Type B pancreatic cell (in vitro differentiated cells): Measurements from ENCODE around the gene ANKS1B. TPM values are rescaled to one million over a fixed set of nuclear protein-coding genes. Genes with fewer than 3 reads are reported as not detected.

Source experiments
- DNase-seq: peaks from one replicate; pipeline ENCODE4 v3.0.0; 2021; ENCODE audit warnings: mixed read lengths; ENCODE audit not compliant: unreplicated experiment; ENCODE audit errors: extremely low spot score
- H3K27ac Mint-ChIP-seq: 2 replicates; pipeline ENCODE4 v1.8.0; 2021; ENCODE audit warnings: mild to moderate bottlenecking, mixed read lengths
- H3K27me3 Mint-ChIP-seq: 2 replicates; pipeline ENCODE4 v1.8.0; 2021; ENCODE audit warnings: mixed read lengths
- H3K36me3 Mint-ChIP-seq: 2 replicates; pipeline ENCODE4 v1.8.0; 2021; ENCODE audit warnings: mixed read lengths
- H3K4me1 Mint-ChIP-seq: one replicate; pipeline ENCODE4 v1.8.0; 2021; ENCODE audit warnings: mixed read lengths; ENCODE audit not compliant: unreplicated experiment
- H3K4me3 Mint-ChIP-seq: 2 replicates; pipeline ENCODE4 v1.8.0; 2021; ENCODE audit warnings: mild to moderate bottlenecking, mixed read lengths
- H3K9me3 Mint-ChIP-seq: 2 replicates; pipeline ENCODE4 v1.8.0; 2021; ENCODE audit warnings: mixed read lengths
- CTCF ChIP-seq: fragments of 200-600 bp; sonication (generic); conservative IDR thresholded peaks from 2 replicates; pipeline ENCODE4 v1.5.0; 2021; ENCODE audit warnings: antibody characterized with exemption, mild to moderate bottlenecking
- total RNA-seq: library from RNA; stranded (reverse); gene quantifications from 2 replicates; pipeline ENCODE4 v1.2.1, GENCODE V29; 2021; ENCODE audit warnings: low replicate concordance

ANKS1B gene
- total RNA-seq, 1 donor from 2014 or later = 4.7 TPM

GRCh38 chr12:98999559-98999958, 985.2 kb downstream of the ANKS1B start:
- Mint-ChIP-seq H3K27me3 (peaks cover 4% of the 10 kb centered on the region), H3K9me3 (no peaks in the 10 kb centered on the region), H3K27ac (no peak overlapping the region), H3K36me3 (no peaks in the 10 kb centered on the region), H3K4me3 (no peak overlapping the region), H3K4me1 (no peaks in the 10 kb centered on the region)
- no peak for DNase-seq
- TF ChIP-seq CTCF = no peak

GRCh38 chr12:98998697-98999299, 985.9 kb downstream of the ANKS1B start:
- Mint-ChIP-seq H3K4me3 (no peak overlapping the region), H3K36me3 (no peaks in the 10 kb centered on the region), H3K4me1 (no peaks in the 10 kb centered on the region), H3K27me3 (peaks cover 4% of the 10 kb centered on the region), H3K9me3 (no peaks in the 10 kb centered on the region), H3K27ac (no peak overlapping the region)
- DNase-seq = no peak
- peak; percentile 89 for TF ChIP-seq CTCF

GRCh38 chr12:98997899-98998298, 986.8 kb downstream of the ANKS1B start:
- H3K36me3 Mint-ChIP-seq = no peaks in the 10 kb centered on the region
- no peaks in the 10 kb centered on the region for H3K4me1 Mint-ChIP-seq
- H3K27me3 Mint-ChIP-seq = peaks cover 4% of the 10 kb centered on the region
- no peak for TF ChIP-seq CTCF
- no peaks in the 10 kb centered on the region for H3K9me3 Mint-ChIP-seq
- no peak overlapping the region for H3K27ac Mint-ChIP-seq
- no peak overlapping the region for H3K4me3 Mint-ChIP-seq
- DNase-seq = no peak

- H3K36me3 Mint-ChIP-seq = no peaks in the 10 kb centered on the region
- DNase-seq = no peak
- no peaks in the 10 kb centered on the region for H3K9me3 Mint-ChIP-seq
- no peak for TF ChIP-seq CTCF
- no peak overlapping the region for H3K4me3 Mint-ChIP-seq
- no peak overlapping the region for H3K27ac Mint-ChIP-seq
- H3K4me1 Mint-ChIP-seq = no peaks in the 10 kb centered on the region
- no peaks in the 10 kb centered on the region for H3K27me3 Mint-ChIP-seq
Measured at GRCh38 chr12:98990648-98991047, 994.1 kb downstream of the ANKS1B start.

- H3K36me3 Mint-ChIP-seq = no peaks in the 10 kb centered on the region
- no peaks in the 10 kb centered on the region for H3K27me3 Mint-ChIP-seq
- peaks cover 4% of the 10 kb centered on the region for H3K9me3 Mint-ChIP-seq
- DNase-seq = no peak
- no peak for TF ChIP-seq CTCF
- H3K4me1 Mint-ChIP-seq = no peaks in the 10 kb centered on the region
- H3K4me3 Mint-ChIP-seq = no peak overlapping the region
- no peak overlapping the region for H3K27ac Mint-ChIP-seq
Measured at GRCh38 chr12:98985156-98985555, 999.6 kb downstream of the ANKS1B start.

GRCh38 chr12:98983647-98984046, 1001.1 kb downstream of the ANKS1B start:
- no peak overlapping the region for H3K4me3 Mint-ChIP-seq
- no peak for TF ChIP-seq CTCF
- H3K9me3 Mint-ChIP-seq = peaks cover 7% of the 10 kb centered on the region

More at GRCh38 chr12:98983647-98984046, 1001.1 kb downstream of the ANKS1B start:
- peaks cover 4% of the 10 kb centered on the region for H3K36me3 Mint-ChIP-seq
- H3K27ac Mint-ChIP-seq = no peak overlapping the region
- DNase-seq = no peak
- no peaks in the 10 kb centered on the region for H3K4me1 Mint-ChIP-seq
- H3K27me3 Mint-ChIP-seq = no peaks in the 10 kb centered on the region
